Vagina (tissue), 2 donors: ENCODE data around the gene CHST11.

Experiments used
- POLR2AphosphoS5 ChIP-seq, 2 donors: sonication (generic); formaldehyde crosslinking; IDR thresholded peaks; one replicate each; pipeline ENCODE4 v1.9.0; 2017; ENCODE audit warnings: antibody characterized with exemption in 2 of 2, mild to moderate bottlenecking in 2 of 2, low read depth in 1 of 2; ENCODE audit not compliant: insufficient read depth in 1 of 2
- TF ChIP-seq, protein P1 (sequence below), 3 experiments: fragments of 450-650 bp in 2 of 3; fragments of 200-600 bp in 1 of 3; sonication (generic) in 1 of 3; IDR thresholded peaks; one replicate each; pipeline ENCODE4 v1.5.1; 2017 to 2019; ENCODE audit warnings: antibody characterized with exemption in 3 of 3, mild to moderate bottlenecking in 2 of 3, moderate library complexity in 2 of 3

DNA sequence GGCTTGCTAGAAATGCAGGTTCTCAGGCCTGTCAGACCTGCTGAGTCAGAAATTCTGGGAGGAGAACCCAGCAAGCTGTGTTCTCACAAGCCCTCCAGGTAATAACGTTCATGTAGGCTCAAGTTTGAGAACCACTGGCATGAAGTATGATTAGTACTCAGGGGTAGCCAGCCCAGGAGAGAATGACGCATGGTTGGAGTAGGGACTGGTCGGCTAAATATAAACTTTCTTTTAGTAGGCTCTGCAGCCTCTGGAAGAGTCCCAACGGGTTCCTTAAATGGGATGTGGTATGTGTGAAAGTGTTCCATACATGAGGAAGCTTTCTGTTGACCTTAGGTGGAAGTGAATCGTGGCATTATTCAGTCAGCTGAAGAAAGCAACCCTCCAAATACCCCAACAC, 292.0 kb downstream of the CHST11 start:
- TF ChIP-seq POLR2AphosphoS5 (IDR thresholded peaks at IDR 0.05; ENCODE audit: insufficient read depth in 1 of 2, low read depth in 1 of 2): no peak
- TF ChIP-seq, protein P1, sequence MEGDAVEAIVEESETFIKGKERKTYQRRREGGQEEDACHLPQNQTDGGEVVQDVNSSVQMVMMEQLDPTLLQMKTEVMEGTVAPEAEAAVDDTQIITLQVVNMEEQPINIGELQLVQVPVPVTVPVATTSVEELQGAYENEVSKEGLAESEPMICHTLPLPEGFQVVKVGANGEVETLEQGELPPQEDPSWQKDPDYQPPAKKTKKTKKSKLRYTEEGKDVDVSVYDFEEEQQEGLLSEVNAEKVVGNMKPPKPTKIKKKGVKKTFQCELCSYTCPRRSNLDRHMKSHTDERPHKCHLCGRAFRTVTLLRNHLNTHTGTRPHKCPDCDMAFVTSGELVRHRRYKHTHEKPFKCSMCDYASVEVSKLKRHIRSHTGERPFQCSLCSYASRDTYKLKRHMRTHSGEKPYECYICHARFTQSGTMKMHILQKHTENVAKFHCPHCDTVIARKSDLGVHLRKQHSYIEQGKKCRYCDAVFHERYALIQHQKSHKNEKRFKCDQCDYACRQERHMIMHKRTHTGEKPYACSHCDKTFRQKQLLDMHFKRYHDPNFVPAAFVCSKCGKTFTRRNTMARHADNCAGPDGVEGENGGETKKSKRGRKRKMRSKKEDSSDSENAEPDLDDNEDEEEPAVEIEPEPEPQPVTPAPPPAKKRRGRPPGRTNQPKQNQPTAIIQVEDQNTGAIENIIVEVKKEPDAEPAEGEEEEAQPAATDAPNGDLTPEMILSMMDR (IDR thresholded peaks at IDR 0.05): no peak
